ENCODE measurements around the gene TMEM158.

The TMEM158 gene

DNA sequence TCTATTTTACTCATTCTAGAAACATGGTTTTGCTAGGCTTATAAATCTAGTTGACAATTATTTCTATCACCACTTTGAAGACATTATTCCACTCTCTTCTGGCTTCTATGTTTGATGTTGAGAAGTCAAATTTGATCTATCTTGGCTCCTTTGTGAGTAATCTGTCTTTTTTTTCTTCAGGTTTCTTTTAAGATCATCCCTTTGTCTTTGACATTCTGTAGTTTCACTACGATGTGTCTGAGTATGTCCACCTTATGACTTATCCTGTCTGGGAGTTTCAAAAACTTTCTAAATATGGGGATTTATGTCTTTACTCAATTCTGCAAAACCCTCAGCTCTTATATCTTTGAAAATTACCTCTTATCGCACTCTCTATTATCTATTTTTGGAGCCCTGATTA is 41.0 kb upstream of the TMEM158 start:
- Histone ChIP-seq H3F3A (ENCODE audit: insufficient read depth) (no peaks in the 10 kb centered on the region), H3K4me2 (ENCODE audit: low read depth, low read length, poor library complexity, severe bottlenecking) (no peak overlapping the region), H3K9ac (ENCODE audit: low read length) (no peak overlapping the region), H3K4me3 (ENCODE audit: insufficient read depth, low read length, poor library complexity, severe bottlenecking) (no peak overlapping the region), H3K36me3 (ENCODE audit: low read length) (no peaks in the 10 kb centered on the region), H3K9me2 (replicated peaks; ENCODE audit: insufficient read depth, low read length) (no peaks in the 10 kb centered on the region), H3K9me3 (ENCODE audit: insufficient read depth, low read length) (no peaks in the 10 kb centered on the region), H3K79me2 (ENCODE audit: insufficient read depth, low read length) (no peaks in the 10 kb centered on the region), H4K20me1 (ENCODE audit: low read depth, low read length) (no peaks in the 10 kb centered on the region), H2AFZ (ENCODE audit: low read depth, low read length, severe bottlenecking) (no peak overlapping the region), H3K27ac (ENCODE audit: low read depth, low read length) (no peak overlapping the region), H3K27me3 (ENCODE audit: low read length) (no peaks in the 10 kb centered on the region)
- TF ChIP-seq, protein P1, sequence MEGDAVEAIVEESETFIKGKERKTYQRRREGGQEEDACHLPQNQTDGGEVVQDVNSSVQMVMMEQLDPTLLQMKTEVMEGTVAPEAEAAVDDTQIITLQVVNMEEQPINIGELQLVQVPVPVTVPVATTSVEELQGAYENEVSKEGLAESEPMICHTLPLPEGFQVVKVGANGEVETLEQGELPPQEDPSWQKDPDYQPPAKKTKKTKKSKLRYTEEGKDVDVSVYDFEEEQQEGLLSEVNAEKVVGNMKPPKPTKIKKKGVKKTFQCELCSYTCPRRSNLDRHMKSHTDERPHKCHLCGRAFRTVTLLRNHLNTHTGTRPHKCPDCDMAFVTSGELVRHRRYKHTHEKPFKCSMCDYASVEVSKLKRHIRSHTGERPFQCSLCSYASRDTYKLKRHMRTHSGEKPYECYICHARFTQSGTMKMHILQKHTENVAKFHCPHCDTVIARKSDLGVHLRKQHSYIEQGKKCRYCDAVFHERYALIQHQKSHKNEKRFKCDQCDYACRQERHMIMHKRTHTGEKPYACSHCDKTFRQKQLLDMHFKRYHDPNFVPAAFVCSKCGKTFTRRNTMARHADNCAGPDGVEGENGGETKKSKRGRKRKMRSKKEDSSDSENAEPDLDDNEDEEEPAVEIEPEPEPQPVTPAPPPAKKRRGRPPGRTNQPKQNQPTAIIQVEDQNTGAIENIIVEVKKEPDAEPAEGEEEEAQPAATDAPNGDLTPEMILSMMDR (IDR thresholded peaks at IDR 0.05; ENCODE audit: insufficient read depth, low read length, poor library complexity, severe bottlenecking) = no peak
- no peak for TF ChIP-seq EZH2phosphoT487 (conservative IDR thresholded peaks at IDR 0.05; ENCODE audit: low read length)

DNA sequence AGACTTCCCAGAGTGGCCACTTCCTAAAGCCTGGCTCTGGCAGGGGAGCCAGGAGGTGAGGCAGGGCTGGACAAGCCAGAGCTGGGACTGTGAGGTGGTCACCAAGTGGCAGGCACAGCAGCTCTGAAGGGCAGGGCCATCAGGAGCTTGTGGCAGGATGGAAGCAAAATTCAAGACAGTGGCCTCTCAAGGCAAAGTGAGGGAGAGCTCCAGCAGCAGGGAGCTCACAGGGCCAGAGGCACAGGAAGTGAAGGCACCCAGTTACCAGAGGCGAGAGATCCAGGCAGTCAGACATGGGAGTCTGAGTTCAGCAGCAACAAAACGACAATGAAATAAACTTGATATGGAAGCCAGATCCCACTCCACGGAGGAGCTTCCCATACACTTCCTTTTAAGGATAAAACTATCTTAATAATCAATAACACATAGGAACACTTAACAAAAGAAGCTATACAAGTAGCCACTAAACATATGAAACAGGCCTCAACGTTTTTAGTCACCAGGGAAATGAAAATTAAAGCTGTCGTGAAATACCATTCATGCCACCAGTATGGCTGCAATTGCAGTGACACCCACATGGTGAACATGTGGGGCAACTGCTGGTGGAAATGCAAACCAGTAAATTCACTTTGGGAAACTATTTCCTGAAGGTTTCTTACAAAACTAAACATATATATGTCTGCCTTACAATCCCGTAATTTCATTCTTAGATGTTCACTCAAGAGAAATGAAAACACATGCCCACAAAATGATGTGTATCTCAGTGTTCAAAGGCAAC is 35.4 kb upstream of the TMEM158 start:
- Histone ChIP-seq H3K9me3 (ENCODE audit: insufficient read depth, low read length) (no peaks in the 10 kb centered on the region), H3K4me3 (ENCODE audit: insufficient read depth, low read length, poor library complexity, severe bottlenecking) (no peak overlapping the region), H3K79me2 (ENCODE audit: insufficient read depth, low read length) (no peaks in the 10 kb centered on the region), H3F3A (ENCODE audit: insufficient read depth) (no peaks in the 10 kb centered on the region), H2AFZ (ENCODE audit: low read depth, low read length, severe bottlenecking) (no peak overlapping the region), H3K9me2 (replicated peaks; ENCODE audit: insufficient read depth, low read length) (no peaks in the 10 kb centered on the region), H3K27ac (ENCODE audit: low read depth, low read length) (no peak overlapping the region), H3K9ac (ENCODE audit: low read length) (no peak overlapping the region), H4K20me1 (ENCODE audit: low read depth, low read length) (no peaks in the 10 kb centered on the region), H3K27me3 (ENCODE audit: low read length) (no peaks in the 10 kb centered on the region), H3K36me3 (ENCODE audit: low read length) (no peaks in the 10 kb centered on the region), H3K4me2 (ENCODE audit: low read depth, low read length, poor library complexity, severe bottlenecking) (no peak overlapping the region)
- TF ChIP-seq EZH2phosphoT487 (conservative IDR thresholded peaks at IDR 0.05; ENCODE audit: low read length) = no peak
- TF ChIP-seq, protein P1 (IDR thresholded peaks at IDR 0.05; ENCODE audit: insufficient read depth, low read length, poor library complexity, severe bottlenecking) = no peak

DNA sequence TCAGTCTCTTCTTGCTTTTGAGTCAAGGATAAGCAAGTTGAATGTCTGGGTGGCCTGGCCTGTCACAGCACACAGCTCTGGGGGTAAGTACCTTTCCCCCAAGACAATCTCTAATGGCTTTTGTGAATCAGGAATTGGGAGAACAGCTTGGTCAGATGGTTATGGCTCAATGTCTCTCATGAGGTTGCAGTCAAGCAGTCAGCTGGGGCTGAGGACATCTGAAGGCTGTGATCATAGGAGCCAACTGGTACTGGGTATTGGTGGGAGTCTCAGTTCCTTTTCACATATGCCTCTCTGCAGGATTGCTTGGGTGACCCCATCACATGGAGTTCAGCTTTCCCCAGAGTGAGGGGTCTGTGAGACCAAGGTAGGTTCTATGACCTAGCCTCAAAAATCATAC is 33.0 kb upstream of the TMEM158 start:
- TF ChIP-seq EZH2phosphoT487 (conservative IDR thresholded peaks at IDR 0.05; ENCODE audit: low read length) = no peak
- TF ChIP-seq, protein P1 (IDR thresholded peaks at IDR 0.05; ENCODE audit: insufficient read depth, low read length, poor library complexity, severe bottlenecking) = no peak
- Histone ChIP-seq H3K36me3 (ENCODE audit: low read length) (no peaks in the 10 kb centered on the region), H2AFZ (ENCODE audit: low read depth, low read length, severe bottlenecking) (no peak overlapping the region), H3K9ac (ENCODE audit: low read length) (no peak overlapping the region), H3K27ac (ENCODE audit: low read depth, low read length) (no peak overlapping the region), H3K9me3 (ENCODE audit: insufficient read depth, low read length) (no peaks in the 10 kb centered on the region), H3K4me3 (ENCODE audit: insufficient read depth, low read length, poor library complexity, severe bottlenecking) (no peak overlapping the region), H3K9me2 (replicated peaks; ENCODE audit: insufficient read depth, low read length) (no peaks in the 10 kb centered on the region), H3F3A (ENCODE audit: insufficient read depth) (no peaks in the 10 kb centered on the region), H3K4me2 (ENCODE audit: low read depth, low read length, poor library complexity, severe bottlenecking) (no peak overlapping the region), H4K20me1 (ENCODE audit: low read depth, low read length) (no peaks in the 10 kb centered on the region), H3K27me3 (ENCODE audit: low read length) (no peaks in the 10 kb centered on the region), H3K79me2 (ENCODE audit: insufficient read depth, low read length) (no peaks in the 10 kb centered on the region)

Measured in SU-DHL-6 (cell line).